GM23338 (cell line): ENCODE results near the gene INAFM1. TPM values are rescaled to one million over a fixed set of nuclear protein-coding genes. Genes with fewer than 3 reads are reported as not detected.
A peak's percentile ranks its signal among the peaks of the same experiment; 100 is the strongest.

ENCODE experiments used
- ATAC-seq: fragments of 200-7000 bp; cut with Tn5 transposase; 3 replicates; pipeline ENCODE4 v1.9.1; 2020
- DNase-seq: peaks from one replicate; pipeline ENCODE4 v3.0.0-alpha.2; 2015; ENCODE audit warnings: low spot score
- H2AFZ ChIP-seq: fragments of 200-600 bp; sonication (generic); 2 replicates; pipeline ENCODE4 v1.8.0; 2016; ENCODE audit warnings: antibody characterized with exemption, mild to moderate bottlenecking, moderate library complexity
- H3F3A ChIP-seq: fragments of 200-600 bp; sonication (generic); replicated peaks from 2 replicates; pipeline ENCODE4 v1.8.0; 2017; ENCODE audit warnings: antibody characterized with exemption, mixed run types, low read depth
- H3K27ac ChIP-seq: fragments of 200-600 bp; sonication (generic); 2 replicates; pipeline ENCODE4 v1.6.1; 2016; ENCODE audit warnings: low read depth
- H3K27me3 ChIP-seq: fragments of 200-600 bp; sonication (generic); 2 replicates; pipeline ENCODE4 v1.8.0; 2016; ENCODE audit warnings: mild to moderate bottlenecking, mixed run types, moderate library complexity; ENCODE audit not compliant: insufficient read depth
- H3K36me3 ChIP-seq: fragments of 200-600 bp; sonication (generic); 2 replicates; pipeline ENCODE4 v1.8.0; 2016; ENCODE audit warnings: mild to moderate bottlenecking; ENCODE audit not compliant: insufficient read depth
- H3K4me1 ChIP-seq: fragments of 200-600 bp; sonication (generic); 2 replicates; pipeline ENCODE4 v1.8.0; 2016; ENCODE audit warnings: mild to moderate bottlenecking, moderate library complexity; ENCODE audit not compliant: insufficient read depth
- H3K4me2 ChIP-seq: fragments of 200-600 bp; sonication (generic); 2 replicates; pipeline ENCODE4 v1.7.1; 2017; ENCODE audit warnings: mixed run types
- H3K4me3 ChIP-seq: fragments of 200-600 bp; sonication (generic); 2 replicates; pipeline ENCODE4 v1.6.1; 2016; ENCODE audit warnings: mixed run types
- H3K79me2 ChIP-seq: fragments of 200-600 bp; sonication (generic); replicated peaks from 2 replicates; pipeline ENCODE4 v1.8.0; 2017; ENCODE audit warnings: mild to moderate bottlenecking; ENCODE audit not compliant: insufficient read depth
- H3K9me2 ChIP-seq: fragments of 200-600 bp; sonication (generic); 2 replicates; pipeline ENCODE4 v1.8.0; 2017; ENCODE audit not compliant: insufficient read depth
- H4K20me1 ChIP-seq: fragments of 200-600 bp; sonication (generic); replicated peaks from 2 replicates; pipeline ENCODE4 v1.8.0; 2017; ENCODE audit warnings: mild to moderate bottlenecking; ENCODE audit not compliant: insufficient read depth
- H3K27ac Mint-ChIP-seq: 2 replicates; pipeline ENCODE4 v1.8.0; 2020; ENCODE audit warnings: inconsistent platforms, mild to moderate bottlenecking, moderate library complexity, mixed read lengths
- H3K27me3 Mint-ChIP-seq: 3 replicates; pipeline ENCODE4 v1.8.0; 2022; ENCODE audit warnings: low read depth, mild to moderate bottlenecking, moderate library complexity, mixed read lengths, inconsistent platforms; ENCODE audit not compliant: insufficient read depth, poor library complexity
- H3K36me3 Mint-ChIP-seq: 3 replicates; pipeline ENCODE4 v1.8.0; 2021; ENCODE audit warnings: low read depth, mild to moderate bottlenecking, inconsistent platforms, moderate library complexity, mixed read lengths
- H3K4me1 Mint-ChIP-seq: 3 replicates; pipeline ENCODE4 v1.8.0; 2020; ENCODE audit warnings: mild to moderate bottlenecking, inconsistent platforms, mixed read lengths
- H3K4me3 Mint-ChIP-seq: 3 replicates; pipeline ENCODE4 v1.8.0; 2021; ENCODE audit warnings: moderate library complexity, mild to moderate bottlenecking, inconsistent platforms, mixed read lengths
- H3K9me3 Mint-ChIP-seq: 3 replicates; pipeline ENCODE4 v1.8.0; 2020; ENCODE audit warnings: moderate library complexity, mild to moderate bottlenecking, inconsistent platforms, mixed read lengths
- CREB1 ChIP-seq: fragments of 250-450 bp; sonication (Bioruptor Pico); IDR thresholded peaks from 2 replicates; pipeline ENCODE4 v1.5.0; 2020; ENCODE audit warnings: low read depth, mild to moderate bottlenecking, moderate library complexity
- CTCF ChIP-seq, 2 experiments: fragments of 200-600 bp in 1 of 2; sonication (generic) in 1 of 2; conservative IDR thresholded peaks; 2 replicates each; pipeline versions ENCODE4 v1.5.1 to v1.6.1; 2016 to 2017; ENCODE audit warnings: antibody characterized with exemption in 2 of 2, low read depth in 2 of 2, mild to moderate bottlenecking in 2 of 2, moderate library complexity in 1 of 2
- EZH2phosphoT487 ChIP-seq: fragments of 200-600 bp; sonication (generic); IDR thresholded peaks from one replicate; pipeline ENCODE4 v1.8.1; 2018; ENCODE audit warnings: antibody characterized with exemption; ENCODE audit not compliant: unreplicated experiment
- JUNB ChIP-seq: IDR thresholded peaks from one replicate; pipeline ENCODE4 v1.6.1; 2016; ENCODE audit warnings: antibody characterized with exemption; ENCODE audit not compliant: unreplicated experiment
- NANOG ChIP-seq: IDR thresholded peaks from 2 replicates; pipeline ENCODE4 v1.6.1; 2016; ENCODE audit warnings: antibody characterized with exemption, borderline replicate concordance
- POLR2AphosphoS5 ChIP-seq: IDR thresholded peaks from 2 replicates; pipeline ENCODE4 v1.6.1; 2016; ENCODE audit warnings: antibody characterized with exemption, low read depth
- REST ChIP-seq: IDR thresholded peaks from one replicate; pipeline ENCODE4 v1.6.1; 2018; ENCODE audit warnings: antibody characterized with exemption; ENCODE audit not compliant: unreplicated experiment
- ZNF331 ChIP-seq: fragments of 250-450 bp; sonication (Bioruptor Pico); IDR thresholded peaks from 2 replicates; pipeline ENCODE4 v1.5.0; 2020; ENCODE audit warnings: low read depth, mild to moderate bottlenecking, moderate library complexity
- polyA plus RNA-seq: library from polyadenylated mRNA; unstranded; fragments of >200 nt; fragmentation: Nextera tagmentation; extraction: Ambion mirVana; gene quantifications from 2 replicates; pipeline ENCODE4 v1.2.1, GENCODE V29; 2016
- total RNA-seq: library from RNA; depleted of rRNA; stranded (reverse); fragments of >200 nt; shearing (Covaris generic); gene quantifications from 2 replicates; pipeline ENCODE4 v1.2.3, GENCODE V29; 2014

INAFM1 gene
- total and polyA plus RNA-seq, 2 experiments from 2014 or later: 2.9 to 10.2 TPM

GRCh38 chr19:47231215-47232054 is 43.2 kb upstream of the INAFM1 start:
- peaks cover 24% of the 10 kb centered on the region for H3K79me2 ChIP-seq

GRCh38 chr19:47232422-47233211 is 42.1 kb upstream of the INAFM1 start:
- Mint-ChIP-seq H3K9me3 (no peaks in the 10 kb centered on the region), H3K4me3 (peak overlapping the region; percentile 41; the same call in 1 of the 3 replicates), H3K27me3 (peaks cover 11% of the 10 kb centered on the region), H3K4me1 (peaks cover 15% of the 10 kb centered on the region), H3K36me3 (no peaks in the 10 kb centered on the region; the same call in 2 of the 3 replicates), H3K27ac (peak overlapping the region; percentile 80)
- H3F3A ChIP-seq: peaks cover 23% of the 10 kb centered on the region; the same call in 1 of the 2 replicates
- peaks cover 11% of the 10 kb centered on the region for H3K27me3 ChIP-seq
- no peak for ATAC-seq
- peak overlapping the region; percentile 79; the same call in 1 of the 2 replicates for H3K4me2 ChIP-seq
- no peak for DNase-seq
- peaks cover 28% of the 10 kb centered on the region for H3K4me1 ChIP-seq
- no peaks in the 10 kb centered on the region for H3K9me2 ChIP-seq
- no peaks in the 10 kb centered on the region for H3K36me3 ChIP-seq
- H3K4me3 ChIP-seq: peak overlapping the region; percentile 57; the same call in 1 of the 2 replicates
- H4K20me1 ChIP-seq: no peaks in the 10 kb centered on the region; the same call in 1 of the 2 replicates
- no peak overlapping the region for H2AFZ ChIP-seq
- peak overlapping the region; percentile 96 for H3K27ac ChIP-seq
- H3K79me2 ChIP-seq: peaks cover 24% of the 10 kb centered on the region
- TF ChIP-seq POLR2AphosphoS5 (no peak), CREB1 (CRISPR knock-in tag) (no peak), EZH2phosphoT487 (no peak), CTCF (conservative IDR thresholded peaks at IDR 0.05; ENCODE audit: low read depth in 2 of 2) (no peak), ZNF331 (CRISPR knock-in tag) (no peak)

More at GRCh38 chr19:47231215-47232054, 43.2 kb upstream of the INAFM1 start:
- Mint-ChIP-seq H3K9me3 (no peaks in the 10 kb centered on the region), H3K4me3 (peak overlapping the region; percentile 71), H3K4me1 (peaks cover 17% of the 10 kb centered on the region), H3K36me3 (no peaks in the 10 kb centered on the region; the same call in 2 of the 3 replicates), H3K27ac (peak overlapping the region; percentile 80), H3K27me3 (peaks cover 21% of the 10 kb centered on the region)
- Histone ChIP-seq H3K4me1 (peaks cover 33% of the 10 kb centered on the region), H2AFZ (peak overlapping the region; percentile 66; the same call in 1 of the 2 replicates), H3K4me2 (peak overlapping the region; percentile 79), H4K20me1 (no peaks in the 10 kb centered on the region; the same call in 1 of the 2 replicates), H3K27me3 (peaks cover 11% of the 10 kb centered on the region), H3F3A (peaks cover 27% of the 10 kb centered on the region), H3K27ac (peak overlapping the region; percentile 96), H3K36me3 (no peaks in the 10 kb centered on the region), H3K9me2 (no peaks in the 10 kb centered on the region), H3K4me3 (peak overlapping the region; percentile 57)
- no peak for TF ChIP-seq JUNB
- peak; percentile 67 for TF ChIP-seq REST
- peak; percentile 59 for TF ChIP-seq POLR2AphosphoS5
- peak; percentile 61 for TF ChIP-seq CREB1 (CRISPR knock-in tag)
- TF ChIP-seq NANOG: no peak
- DNase-seq (peak; percentile 85), ATAC-seq (peak; percentile 4)
